GM12878 (cell line): ENCODE data around the gene CHPF2.

ENCODE experiments used
- CTCF ChIP-seq, 3 experiments: IDR thresholded peaks in 2 of 3; conservative IDR thresholded peaks in 1 of 3; 2 replicates each; pipeline ENCODE4 v1.5.1; 2011; ENCODE audit warnings: low read depth in 3 of 3, low read length in 3 of 3, mild to moderate bottlenecking in 3 of 3, control low read depth in 2 of 3, moderate library complexity in 2 of 3, inconsistent platforms in 1 of 3, mixed read lengths in 1 of 3; ENCODE audit not compliant: control insufficient read depth in 2 of 3, insufficient read depth in 1 of 3; ENCODE audit errors: extremely low read depth in 1 of 3
- RAD51 ChIP-seq: fragments of 450-650 bp; IDR thresholded peaks from 2 replicates; pipeline ENCODE4 v1.6.1; 2016; ENCODE audit warnings: moderate library complexity, mild to moderate bottlenecking, inconsistent platforms
- SMAD5 ChIP-seq: IDR thresholded peaks from 2 replicates; pipeline ENCODE4 v1.6.1; 2016; ENCODE audit warnings: antibody characterized with exemption, low read depth
- YY1 ChIP-seq: IDR thresholded peaks from 2 replicates; pipeline ENCODE4 v1.6.1; 2011; ENCODE audit warnings: low read depth, mild to moderate bottlenecking, low read length
- TF ChIP-seq, protein P1 (sequence below): fragments of 150-350 bp; IDR thresholded peaks from 2 replicates; pipeline ENCODE4 v1.6.1; 2016; ENCODE audit warnings: low read depth, low read length

GRCh38 chr7:151194188-151194587 lies 38.1 kb upstream of the CHPF2 start:
- TF ChIP-seq CTCF (IDR thresholded peaks at IDR 0.05 in 2 of 3, conservative IDR thresholded peaks at IDR 0.05 in 1 of 3; ENCODE audit: control insufficient read depth in 2 of 3, extremely low read depth in 1 of 3, insufficient read depth in 1 of 3, low read depth in 3 of 3, low read length in 3 of 3), result no peak
- no peak for TF ChIP-seq RAD51
- no peak for TF ChIP-seq YY1
- TF ChIP-seq, protein P1, sequence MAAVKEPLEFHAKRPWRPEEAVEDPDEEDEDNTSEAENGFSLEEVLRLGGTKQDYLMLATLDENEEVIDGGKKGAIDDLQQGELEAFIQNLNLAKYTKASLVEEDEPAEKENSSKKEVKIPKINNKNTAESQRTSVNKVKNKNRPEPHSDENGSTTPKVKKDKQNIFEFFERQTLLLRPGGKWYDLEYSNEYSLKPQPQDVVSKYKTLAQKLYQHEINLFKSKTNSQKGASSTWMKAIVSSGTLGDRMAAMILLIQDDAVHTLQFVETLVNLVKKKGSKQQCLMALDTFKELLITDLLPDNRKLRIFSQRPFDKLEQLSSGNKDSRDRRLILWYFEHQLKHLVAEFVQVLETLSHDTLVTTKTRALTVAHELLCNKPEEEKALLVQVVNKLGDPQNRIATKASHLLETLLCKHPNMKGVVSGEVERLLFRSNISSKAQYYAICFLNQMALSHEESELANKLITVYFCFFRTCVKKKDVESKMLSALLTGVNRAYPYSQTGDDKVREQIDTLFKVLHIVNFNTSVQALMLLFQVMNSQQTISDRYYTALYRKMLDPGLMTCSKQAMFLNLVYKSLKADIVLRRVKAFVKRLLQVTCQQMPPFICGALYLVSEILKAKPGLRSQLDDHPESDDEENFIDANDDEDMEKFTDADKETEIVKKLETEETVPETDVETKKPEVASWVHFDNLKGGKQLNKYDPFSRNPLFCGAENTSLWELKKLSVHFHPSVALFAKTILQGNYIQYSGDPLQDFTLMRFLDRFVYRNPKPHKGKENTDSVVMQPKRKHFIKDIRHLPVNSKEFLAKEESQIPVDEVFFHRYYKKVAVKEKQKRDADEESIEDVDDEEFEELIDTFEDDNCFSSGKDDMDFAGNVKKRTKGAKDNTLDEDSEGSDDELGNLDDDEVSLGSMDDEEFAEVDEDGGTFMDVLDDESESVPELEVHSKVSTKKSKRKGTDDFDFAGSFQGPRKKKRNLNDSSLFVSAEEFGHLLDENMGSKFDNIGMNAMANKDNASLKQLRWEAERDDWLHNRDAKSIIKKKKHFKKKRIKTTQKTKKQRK, result no peak
- TF ChIP-seq SMAD5, result no peak
